HepG2 (cell line): Measurements from ENCODE around the gene HECTD4. TPM values are rescaled to one million over a fixed set of nuclear protein-coding genes. Genes with fewer than 3 reads are reported as not detected.
A peak's percentile ranks its signal among the peaks of the same experiment; 100 is the strongest.

Experiments used
- ATAC-seq: fragments of 200-7000 bp; cut with Tn5 transposase; 3 replicates; pipeline ENCODE4 v1.9.1; 2020; ENCODE audit warnings: mild to moderate bottlenecking, moderate library complexity
- BruUV-seq: library from RNA; stranded (reverse); fragments of 400-500 nt; replicated peaks from 2 replicates; lab custom pipeline; 2021; lab: Mats Ljungman, UMichigan
- CTCF ChIA-PET: fragments of 300-600 bp; formaldehyde crosslinking; extraction: SDS; loops from one replicate; lab custom pipeline; 2021; ENCODE audit warnings: low total read pairs, inconsistent platforms, low intra/inter-chr PET ratio; lab: Yijun Ruan, JAX
- POLR2A ChIA-PET: fragments of 350-600 bp; sonication (Branson Sonifier 250); formaldehyde crosslinking; loops from one replicate; lab custom pipeline; 2020; ENCODE audit warnings: antibody characterized with exemption, inconsistent platforms; lab: Yijun Ruan, JAX
- DNase-seq: peaks from one replicate; pipeline ENCODE4 v3.0.0-alpha.2; 2015; ENCODE audit warnings: low spot score
- FAIRE-seq: peaks from 3 replicates; lab custom pipeline; 2011; peaks lifted over from hg19 to GRCh38; lab: Jason Lieb, UNC
- H2AFZ ChIP-seq: one replicate; pipeline ENCODE4 v1.6.1; 2011; ENCODE audit warnings: low read length, inconsistent platforms
- H3K27ac ChIP-seq: fragments of 300-600 bp; 3 replicates; pipeline ENCODE4 v1.8.0; 2011; ENCODE audit warnings: mixed run types, mild to moderate bottlenecking, mixed read lengths, low read length, inconsistent platforms; ENCODE audit not compliant: insufficient read depth; ENCODE audit errors: extremely low read length
- H3K27me3 ChIP-seq, 2 experiments: fragments of 200-600 bp in 1 of 2; 2 replicates in 1 of 2; 3 replicates in 1 of 2; pipeline versions ENCODE4 v1.6.0 to v1.8.0; 2011; ENCODE audit warnings: low read length in 2 of 2, mild to moderate bottlenecking in 2 of 2, moderate library complexity in 2 of 2, inconsistent platforms in 1 of 2; ENCODE audit not compliant: insufficient read depth in 2 of 2, control insufficient read depth in 1 of 2
- H3K36me3 ChIP-seq, 2 experiments: fragments of 200-600 bp in 1 of 2; replicated peaks in 1 of 2; 2 replicates in 1 of 2; 3 replicates in 1 of 2; pipeline versions ENCODE4 v1.5.1 to v1.8.0; 2011; ENCODE audit warnings: low read length in 2 of 2, inconsistent platforms in 1 of 2; ENCODE audit not compliant: insufficient read depth in 2 of 2, control insufficient read depth in 1 of 2
- H3K4me1 ChIP-seq: 2 replicates; pipeline ENCODE4 v1.5.1; 2012; ENCODE audit warnings: low read length, inconsistent platforms; ENCODE audit not compliant: insufficient read depth
- H3K4me2 ChIP-seq: 2 replicates; pipeline ENCODE4 v1.6.0; 2011; ENCODE audit warnings: low read depth, low read length, inconsistent platforms
- H3K4me3 ChIP-seq, 3 experiments: fragments of 200-600 bp in 1 of 3; sonication (generic), shearing (Covaris generic) in 1 of 3; replicated peaks in 1 of 3; 2 replicates each; pipeline ENCODE4 v1.5.1; 2011 to 2016; ENCODE audit warnings: low read length in 3 of 3, inconsistent platforms in 2 of 3, low read depth in 2 of 3, mild to moderate bottlenecking in 2 of 3, control low read depth in 1 of 3, mixed read lengths in 1 of 3; ENCODE audit not compliant: insufficient read depth in 1 of 3
- H3K79me2 ChIP-seq: one replicate; pipeline ENCODE4 v1.6.1; 2011; ENCODE audit warnings: low read length, inconsistent platforms; ENCODE audit not compliant: insufficient read depth
- H3K9ac ChIP-seq: 2 replicates; pipeline ENCODE4 v1.6.0; 2011; ENCODE audit warnings: mild to moderate bottlenecking, low read depth, low read length, inconsistent platforms; ENCODE audit not compliant: insufficient read depth
- H3K9me3 ChIP-seq: 2 replicates; pipeline ENCODE4 v1.5.1; 2012; ENCODE audit warnings: mild to moderate bottlenecking, low read length
- H4K20me1 ChIP-seq: 2 replicates; pipeline ENCODE4 v1.6.0; 2011; ENCODE audit warnings: inconsistent platforms, mild to moderate bottlenecking, low read length, moderate library complexity; ENCODE audit not compliant: insufficient read depth
- TBX2 ChIP-seq: sonication (generic); formaldehyde crosslinking; IDR thresholded peaks from 2 replicates; pipeline ENCODE4 v1.5.0; 2020; ENCODE audit warnings: missing genetic modification reagents, mild to moderate bottlenecking, borderline replicate concordance
- TCF12 ChIP-seq, 2 experiments: fragments of 450-650 bp in 1 of 2; sonication (generic) in 1 of 2; formaldehyde crosslinking in 1 of 2; IDR thresholded peaks; 2 replicates each; pipeline versions ENCODE4 v1.6.1 to v1.8.0; 2017 to 2022; ENCODE audit warnings: antibody characterized with exemption in 1 of 2, mild to moderate bottlenecking in 1 of 2, missing genetic modification reagents in 1 of 2, moderate library complexity in 1 of 2
- YEATS4 ChIP-seq: sonication (generic); formaldehyde crosslinking; IDR thresholded peaks from 2 replicates; pipeline ENCODE4 v1.4.0; 2020; ENCODE audit warnings: missing genetic modification reagents, borderline replicate concordance
- ZNF121 ChIP-seq: sonication (generic); formaldehyde crosslinking; IDR thresholded peaks from 2 replicates; pipeline ENCODE4 v1.5.0; 2020; ENCODE audit warnings: mild to moderate bottlenecking, missing genetic modification reagents
- ZNF451 ChIP-seq: sonication (generic); formaldehyde crosslinking; IDR thresholded peaks from 2 replicates; pipeline ENCODE4 v1.5.0; 2020; ENCODE audit warnings: mild to moderate bottlenecking, missing genetic modification reagents
- WGBS: methylation state at CpG from one replicate; pipeline ENCODE4 v1.1.6; 2017; ENCODE audit warnings: low lambda C conversion rate; 5-methylcytosine and 5-hydroxymethylcytosine counted together
- in situ Hi-C: cut with HindIII; loops from 2 replicates; pipeline ENCODE4 v1.10.0; 2017; ENCODE audit warnings: low pct_unique_long_range_greater_than_20kb; ENCODE audit not compliant: extremely low pct_ligation_motif_present
- intact Hi-C: fragments of 100-400 bp; cut with micrococcal nuclease; formaldehyde crosslinking; loops from one replicate; pipeline ENCODE4 v1.10.0; 2022; ENCODE audit not compliant: unreplicated experiment
- polyA plus RNA-seq, 8 experiments: library from polyadenylated mRNA; depleted of rRNA in 3 of 8; stranded (reverse) in 7 of 8; unstranded in 1 of 8; fragments of >200 nt; fragmentation: Illumina TruSeq in 4 of 8; extraction: Trizol in 4 of 8; gene quantifications; 2 replicates each; pipeline versions ENCODE4 v1.2.1 to v1.2.3, GENCODE V29; 2011 to 2016; ENCODE audit warnings: low read depth in 4 of 8, missing spikeins in 1 of 8, mixed read lengths in 1 of 8; ENCODE audit not compliant: insufficient read depth in 1 of 8
- total RNA-seq, 5 experiments: library from RNA; depleted of rRNA; stranded (reverse); fragments of >200 nt; fragmentation: Illumina TruSeq; extraction: Trizol; gene quantifications; 2 replicates each; pipeline ENCODE4 v1.2.3, GENCODE V29; 2016; ENCODE audit warnings: low read depth in 1 of 5
- TF ChIP-seq, protein P1 (sequence below): sonication (generic); formaldehyde crosslinking; IDR thresholded peaks from 2 replicates; pipeline ENCODE4 v1.5.1; 2020; ENCODE audit warnings: mild to moderate bottlenecking, missing genetic modification reagents, moderate library complexity
- TF ChIP-seq, protein P2 (sequence below): sonication (generic); formaldehyde crosslinking; IDR thresholded peaks from 2 replicates; pipeline ENCODE4 v1.4.0; 2020; ENCODE audit warnings: missing genetic modification reagents, mild to moderate bottlenecking, borderline replicate concordance

Gene HECTD4
- total and polyA plus RNA-seq, 2 of the 13 experiments (the other 11 are each of a cell fraction or from before 2014, with no cell fraction given), result 9.0 to 11.4 TPM

DNA sequence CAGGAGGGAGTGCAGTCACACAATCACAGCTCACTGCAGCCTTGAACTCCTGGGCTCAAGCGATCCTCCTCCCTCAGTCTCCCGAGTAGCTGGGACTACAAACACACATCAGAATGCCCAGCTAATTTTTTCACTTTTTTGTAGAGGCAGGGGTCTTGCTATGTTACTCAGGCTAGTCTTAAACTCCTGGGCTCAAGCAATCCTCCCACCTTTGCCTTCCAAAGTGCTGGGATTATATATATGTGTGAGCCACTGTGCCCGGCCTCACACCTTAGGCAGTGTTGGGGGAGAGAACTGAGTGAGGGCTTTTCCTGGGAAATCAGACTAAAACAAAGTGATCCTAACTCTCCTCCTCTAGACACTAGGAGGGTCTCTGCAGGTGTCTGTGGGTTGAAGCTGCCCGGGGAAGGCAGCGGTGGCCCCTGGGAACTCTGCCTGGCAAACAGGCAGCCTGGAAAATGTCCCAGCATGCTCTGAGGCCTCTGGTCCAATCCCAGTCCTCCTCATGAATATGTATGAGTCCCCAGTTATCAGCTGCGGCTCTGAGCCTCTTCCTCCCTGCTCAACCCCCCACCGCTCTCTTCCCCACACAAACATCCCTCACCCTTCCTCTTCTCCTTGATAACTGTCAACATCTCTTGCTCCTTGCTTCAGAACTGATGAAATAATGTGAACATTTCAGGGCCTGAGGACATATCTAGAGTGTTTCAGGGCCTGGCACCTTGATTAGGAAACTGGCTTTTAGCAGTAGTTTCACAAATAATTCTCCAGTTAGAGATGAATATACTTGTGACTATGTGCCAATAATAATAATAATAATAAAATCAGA lies 265.8 kb downstream of the HECTD4 start (continued):
- TF ChIP-seq, protein P1, sequence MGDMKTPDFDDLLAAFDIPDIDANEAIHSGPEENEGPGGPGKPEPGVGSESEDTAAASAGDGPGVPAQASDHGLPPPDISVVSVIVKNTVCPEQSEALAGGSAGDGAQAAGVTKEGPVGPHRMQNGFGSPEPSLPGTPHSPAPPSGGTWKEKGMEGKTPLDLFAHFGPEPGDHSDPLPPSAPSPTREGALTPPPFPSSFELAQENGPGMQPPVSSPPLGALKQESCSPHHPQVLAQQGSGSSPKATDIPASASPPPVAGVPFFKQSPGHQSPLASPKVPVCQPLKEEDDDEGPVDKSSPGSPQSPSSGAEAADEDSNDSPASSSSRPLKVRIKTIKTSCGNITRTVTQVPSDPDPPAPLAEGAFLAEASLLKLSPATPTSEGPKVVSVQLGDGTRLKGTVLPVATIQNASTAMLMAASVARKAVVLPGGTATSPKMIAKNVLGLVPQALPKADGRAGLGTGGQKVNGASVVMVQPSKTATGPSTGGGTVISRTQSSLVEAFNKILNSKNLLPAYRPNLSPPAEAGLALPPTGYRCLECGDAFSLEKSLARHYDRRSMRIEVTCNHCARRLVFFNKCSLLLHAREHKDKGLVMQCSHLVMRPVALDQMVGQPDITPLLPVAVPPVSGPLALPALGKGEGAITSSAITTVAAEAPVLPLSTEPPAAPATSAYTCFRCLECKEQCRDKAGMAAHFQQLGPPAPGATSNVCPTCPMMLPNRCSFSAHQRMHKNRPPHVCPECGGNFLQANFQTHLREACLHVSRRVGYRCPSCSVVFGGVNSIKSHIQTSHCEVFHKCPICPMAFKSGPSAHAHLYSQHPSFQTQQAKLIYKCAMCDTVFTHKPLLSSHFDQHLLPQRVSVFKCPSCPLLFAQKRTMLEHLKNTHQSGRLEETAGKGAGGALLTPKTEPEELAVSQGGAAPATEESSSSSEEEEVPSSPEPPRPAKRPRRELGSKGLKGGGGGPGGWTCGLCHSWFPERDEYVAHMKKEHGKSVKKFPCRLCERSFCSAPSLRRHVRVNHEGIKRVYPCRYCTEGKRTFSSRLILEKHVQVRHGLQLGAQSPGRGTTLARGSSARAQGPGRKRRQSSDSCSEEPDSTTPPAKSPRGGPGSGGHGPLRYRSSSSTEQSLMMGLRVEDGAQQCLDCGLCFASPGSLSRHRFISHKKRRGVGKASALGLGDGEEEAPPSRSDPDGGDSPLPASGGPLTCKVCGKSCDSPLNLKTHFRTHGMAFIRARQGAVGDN (CRISPR knock-in tag), result peak; percentile 71
- TF ChIP-seq TCF12 (IDR thresholded peaks at IDR 0.05) (no peak), TCF12 (CRISPR knock-in tag; IDR thresholded peaks at IDR 0.05) (no peak)
- TF ChIP-seq, all 625 proteins: peak for 105

DNA sequence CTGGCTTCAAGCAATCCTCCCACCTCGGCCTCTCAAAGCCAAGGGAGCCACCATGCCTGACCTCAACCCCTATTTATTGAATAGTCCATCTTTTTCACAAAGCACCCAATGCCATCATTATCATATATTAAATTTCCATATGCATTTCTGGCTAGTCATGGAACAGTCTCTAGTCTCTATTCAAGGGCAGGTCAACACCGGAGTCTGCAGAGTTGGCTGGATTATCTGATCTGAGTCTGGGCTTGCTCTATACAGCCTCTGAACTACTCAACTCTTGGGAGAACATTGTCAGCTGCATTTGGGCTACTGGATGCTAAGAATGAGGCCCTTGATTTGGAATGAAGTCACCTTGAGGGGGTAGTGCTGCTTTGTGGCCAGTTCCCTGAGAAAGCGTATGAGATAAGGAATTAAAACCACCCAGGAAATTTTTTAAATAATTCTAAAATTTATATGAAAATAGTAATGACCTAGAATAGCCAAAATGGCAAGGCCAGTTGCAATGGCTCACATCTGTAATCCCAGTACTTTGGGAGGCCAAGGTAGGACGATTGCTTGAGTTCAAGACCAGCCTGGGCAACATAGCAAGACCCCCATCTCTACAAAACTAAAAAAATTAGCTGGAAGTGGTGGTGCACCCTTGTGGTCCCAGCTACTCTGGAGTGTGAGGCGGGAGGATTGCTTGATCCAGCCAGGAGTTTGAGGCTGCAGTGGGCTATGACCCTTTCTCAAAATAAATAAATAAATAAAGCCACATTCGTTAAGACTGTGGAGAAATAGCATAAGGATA lies 266.8 kb downstream of the HECTD4 start:
- Histone ChIP-seq H3K9ac (no peak overlapping the region), H3K79me2 (no peaks in the 10 kb centered on the region), H3K4me3 (no peak overlapping the region), H3K4me2 (peak overlapping the region; percentile 89), H4K20me1 (no peaks in the 10 kb centered on the region), H3K4me1 (peaks cover 58% of the 10 kb centered on the region), H3K27me3 (no peaks in the 10 kb centered on the region; a peak in 1 of 5 replicates), H3K27ac (peak overlapping the region; percentile 68), H2AFZ (no peak overlapping the region), H3K9me3 (no peaks in the 10 kb centered on the region), H3K36me3 (no peaks in the 10 kb centered on the region)
- in situ Hi-C loops (loop anchor here (10.0 kb wide), 1 partner anchor 299 kb away; the partner anchor contains the start of gene PTPN11), intact Hi-C loops (no loop called here)
- POLR2A ChIA-PET, result interaction anchor here (1.8 to 3.5 kb wide), 2 partner anchors 8 to 10 kb away, joined by 12 to 51 read pairs; partner anchors contain the start of gene TRAFD1
- no peak for ATAC-seq
- no peak for FAIRE-seq
- no TSS peak for BruUV-seq
- CTCF ChIA-PET, result no interaction called here
- DNase-seq, result no peak
- WGBS, result 54% methylated on average over 6 of the region's 6 CpGs
- TF ChIP-seq YEATS4 (CRISPR knock-in tag), result no peak
- no peak for TF ChIP-seq ZNF451 (CRISPR knock-in tag)
- TF ChIP-seq, protein P2, sequence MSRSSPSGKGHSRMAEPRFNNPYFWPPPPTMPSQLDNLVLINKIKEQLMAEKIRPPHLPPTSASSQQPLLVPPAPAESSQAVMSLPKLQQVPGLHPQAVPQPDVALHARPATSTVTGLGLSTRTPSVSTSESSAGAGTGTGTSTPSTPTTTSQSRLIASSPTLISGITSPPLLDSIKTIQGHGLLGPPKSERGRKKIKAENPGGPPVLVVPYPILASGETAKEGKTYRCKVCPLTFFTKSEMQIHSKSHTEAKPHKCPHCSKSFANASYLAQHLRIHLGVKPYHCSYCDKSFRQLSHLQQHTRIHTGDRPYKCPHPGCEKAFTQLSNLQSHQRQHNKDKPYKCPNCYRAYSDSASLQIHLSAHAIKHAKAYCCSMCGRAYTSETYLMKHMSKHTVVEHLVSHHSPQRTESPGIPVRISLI (CRISPR knock-in tag), result no peak
- TF ChIP-seq ZNF121 (CRISPR knock-in tag), result peak; percentile 84
- no peak for TF ChIP-seq TBX2 (CRISPR knock-in tag)
- TF ChIP-seq, all 625 proteins: peak for 1
